K562 (cell line): ENCODE measurements around the gene HYCC2. TPM values are rescaled to one million over a fixed set of nuclear protein-coding genes. Genes with fewer than 3 reads are reported as not detected.

Experiments used
- ATF7 ChIP-seq: fragments of 450-650 bp; IDR thresholded peaks from 2 replicates; pipeline ENCODE4 v1.7.1; 2014; ENCODE audit warnings: mild to moderate bottlenecking, moderate library complexity
- CBFA2T2 ChIP-seq: fragments of 450-650 bp; conservative IDR thresholded peaks from 2 replicates; pipeline ENCODE4 v1.6.1; 2017; ENCODE audit warnings: mild to moderate bottlenecking
- CEBPB ChIP-seq: fragments of 450-650 bp; IDR thresholded peaks from 2 replicates; pipeline ENCODE4 v1.6.1; 2016; ENCODE audit warnings: missing genetic modification characterization, missing compliant biosample characterization
- DMBX1 ChIP-seq: fragments of 250-450 bp; sonication (Bioruptor Pico); IDR thresholded peaks from 2 replicates; pipeline ENCODE4 v1.8.0; 2022; ENCODE audit warnings: inconsistent platforms, mild to moderate bottlenecking, moderate library complexity, borderline replicate concordance
- EP300 ChIP-seq: IDR thresholded peaks from 2 replicates; pipeline ENCODE4 v1.6.1; 2012; ENCODE audit warnings: low read length, improper control_type of control experiment
- GTF2E2 ChIP-seq: fragments of 200-800 bp; sonication (Bioruptor generic); IDR thresholded peaks from 2 replicates; pipeline ENCODE4 v1.6.1; 2016; ENCODE audit warnings: missing genetic modification characterization, missing compliant biosample characterization
- HMBOX1 ChIP-seq: sonication (generic); IDR thresholded peaks from 2 replicates; pipeline ENCODE4 v1.6.1; 2016
- HNRNPLL ChIP-seq: fragments of 200-400 bp; formaldehyde crosslinking; IDR thresholded peaks from 2 replicates; pipeline ENCODE4 v1.6.1; 2017; ENCODE audit warnings: low read length, low read depth, mild to moderate bottlenecking; ENCODE audit not compliant: poor library complexity, severe bottlenecking
- MTA3 ChIP-seq: fragments of 450-650 bp; formaldehyde crosslinking; IDR thresholded peaks from 2 replicates; pipeline ENCODE4 v1.6.1; 2017; ENCODE audit warnings: mild to moderate bottlenecking, borderline replicate concordance
- PBX2 ChIP-seq, 2 experiments: IDR thresholded peaks in 1 of 2; conservative IDR thresholded peaks in 1 of 2; 2 replicates each; pipeline ENCODE4 v1.6.1; 2016; ENCODE audit warnings: low read depth in 2 of 2, mild to moderate bottlenecking in 1 of 2, missing compliant biosample characterization in 1 of 2, missing genetic modification characterization in 1 of 2, moderate library complexity in 1 of 2
- PHF21A ChIP-seq: fragments of 450-650 bp; IDR thresholded peaks from 2 replicates; pipeline ENCODE4 v1.6.1; 2017; ENCODE audit warnings: low read depth, borderline replicate concordance
- RHOXF2B ChIP-seq: fragments of 250-450 bp; sonication (Bioruptor Pico); conservative IDR thresholded peaks from 2 replicates; pipeline ENCODE4 v1.5.1; 2021
- SMARCC2 ChIP-seq: fragments of 450-650 bp; IDR thresholded peaks from 2 replicates; pipeline ENCODE4 v1.6.1; 2017; ENCODE audit warnings: antibody characterized with exemption, moderate library complexity, mild to moderate bottlenecking, low read depth
- STAT5A ChIP-seq: IDR thresholded peaks from 2 replicates; pipeline ENCODE4 v1.6.1; 2012; ENCODE audit warnings: low read length, inconsistent platforms, borderline replicate concordance
- ZNF174 ChIP-seq: fragments of 250-450 bp; sonication (Bioruptor Pico); IDR thresholded peaks from 2 replicates; pipeline ENCODE4 v1.4.0; 2020; ENCODE audit warnings: mild to moderate bottlenecking
- ZNF589 ChIP-seq: fragments of 200-800 bp; sonication (Bioruptor generic); IDR thresholded peaks from 2 replicates; pipeline ENCODE4 v1.6.1; 2016; ENCODE audit warnings: low read depth, missing genetic modification characterization, missing compliant biosample characterization
- ZNF695 ChIP-seq: fragments of 450-650 bp; formaldehyde crosslinking; IDR thresholded peaks from 2 replicates; pipeline ENCODE4 v1.4.0; 2020; ENCODE audit warnings: mild to moderate bottlenecking, moderate library complexity
- ZNF76 ChIP-seq: fragments of 250-450 bp; sonication (Bioruptor Pico); IDR thresholded peaks from 2 replicates; pipeline ENCODE4 v1.4.0; 2020; ENCODE audit warnings: mild to moderate bottlenecking, moderate library complexity, borderline replicate concordance
- polyA plus RNA-seq, 8 experiments: library from polyadenylated mRNA; depleted of rRNA in 4 of 8; stranded (reverse) in 5 of 8; unstranded in 3 of 8; fragments of >200 nt; fragmentation: Nextera tagmentation in 2 of 8; fragmentation: Illumina TruSeq in 1 of 8; extraction: Ambion mirVana in 2 of 8; extraction: Trizol in 1 of 8; gene quantifications; 2 replicates each; pipeline versions ENCODE4 v1.2.1 to v1.2.3, GENCODE V29; 2011 to 2014; ENCODE audit warnings: inconsistent platforms in 1 of 8, missing spikeins in 1 of 8
- total RNA-seq, 7 experiments: library from RNA; depleted of rRNA in 6 of 7; stranded (reverse); fragments of >200 nt in 6 of 7; fragmentation: Illumina TruSeq in 2 of 7; extraction: Trizol in 2 of 7; gene quantifications; 2 replicates each; pipeline versions ENCODE4 v1.2.1 to v1.2.3, GENCODE V29; 2011 to 2021; ENCODE audit warnings: low replicate concordance in 1 of 7
- TF ChIP-seq, protein P1 (sequence below): fragments of 250-450 bp; sonication (Bioruptor Pico); IDR thresholded peaks from 2 replicates; pipeline ENCODE4 v1.5.0; 2021; ENCODE audit warnings: mild to moderate bottlenecking, moderate library complexity

HYCC2 gene
- total and polyA plus RNA-seq, 9 of the 15 experiments (the other 6 are each of a cell fraction or from before 2014, with no cell fraction given), result 5.4 to 20.0 (median 9.8) TPM

DNA sequence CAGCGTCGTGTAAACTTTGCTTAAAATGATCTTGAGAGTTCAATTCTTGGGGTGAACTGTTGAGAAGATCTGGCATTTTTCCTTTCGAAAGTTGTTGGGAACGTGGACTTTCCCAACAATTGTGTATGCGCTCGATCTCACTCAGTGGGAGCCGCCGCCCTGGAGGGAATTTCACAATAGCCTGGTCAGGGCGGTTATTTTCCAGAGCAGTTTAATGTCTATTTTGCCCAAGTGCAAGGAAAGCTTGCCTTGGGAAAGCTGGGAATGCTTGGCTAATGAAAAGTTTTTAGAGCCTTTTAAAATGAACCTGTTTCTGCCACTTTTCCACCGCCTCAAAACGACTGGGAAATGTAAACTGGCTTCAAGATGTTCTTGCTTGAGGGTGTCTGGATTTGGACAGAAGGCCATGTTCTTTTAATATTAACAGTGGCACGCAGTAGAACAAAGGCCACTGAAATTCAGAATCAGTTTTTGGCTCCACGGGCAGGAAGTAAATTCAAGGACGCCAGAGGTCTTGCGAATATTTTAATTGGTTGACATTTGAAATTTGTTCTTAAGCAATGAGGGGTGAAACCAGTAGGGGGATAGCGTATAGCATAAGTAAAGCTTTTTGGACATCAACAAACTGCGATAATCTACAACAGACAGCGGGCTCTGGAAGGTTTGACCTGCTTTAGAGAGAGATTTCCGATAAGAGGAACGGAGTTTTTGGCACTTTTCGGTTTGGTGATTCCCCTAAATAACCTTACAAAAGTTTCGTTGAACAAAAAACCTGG lies 45.7 kb upstream of the HYCC2 start (continued):
- no peak for TF ChIP-seq RHOXF2B (CRISPR knock-in tag)
- 0 out of 2 replicates have a peak, but pooled peaks have one; percentile 14 for TF ChIP-seq ZNF76
- TF ChIP-seq GTF2E2, result peak; percentile 14; the same call in 1 of the 2 replicates
- peak; percentile 43; the same call in 1 of the 2 replicates for TF ChIP-seq HMBOX1
- no peak for TF ChIP-seq ZNF695 (CRISPR knock-in tag)
- no peak for TF ChIP-seq DMBX1
- peak; percentile 31; the same call in 1 of the 2 replicates for TF ChIP-seq STAT5A
- TF ChIP-seq EP300, result peak; percentile 44; the same call in 1 of the 2 replicates
- TF ChIP-seq, protein P1, sequence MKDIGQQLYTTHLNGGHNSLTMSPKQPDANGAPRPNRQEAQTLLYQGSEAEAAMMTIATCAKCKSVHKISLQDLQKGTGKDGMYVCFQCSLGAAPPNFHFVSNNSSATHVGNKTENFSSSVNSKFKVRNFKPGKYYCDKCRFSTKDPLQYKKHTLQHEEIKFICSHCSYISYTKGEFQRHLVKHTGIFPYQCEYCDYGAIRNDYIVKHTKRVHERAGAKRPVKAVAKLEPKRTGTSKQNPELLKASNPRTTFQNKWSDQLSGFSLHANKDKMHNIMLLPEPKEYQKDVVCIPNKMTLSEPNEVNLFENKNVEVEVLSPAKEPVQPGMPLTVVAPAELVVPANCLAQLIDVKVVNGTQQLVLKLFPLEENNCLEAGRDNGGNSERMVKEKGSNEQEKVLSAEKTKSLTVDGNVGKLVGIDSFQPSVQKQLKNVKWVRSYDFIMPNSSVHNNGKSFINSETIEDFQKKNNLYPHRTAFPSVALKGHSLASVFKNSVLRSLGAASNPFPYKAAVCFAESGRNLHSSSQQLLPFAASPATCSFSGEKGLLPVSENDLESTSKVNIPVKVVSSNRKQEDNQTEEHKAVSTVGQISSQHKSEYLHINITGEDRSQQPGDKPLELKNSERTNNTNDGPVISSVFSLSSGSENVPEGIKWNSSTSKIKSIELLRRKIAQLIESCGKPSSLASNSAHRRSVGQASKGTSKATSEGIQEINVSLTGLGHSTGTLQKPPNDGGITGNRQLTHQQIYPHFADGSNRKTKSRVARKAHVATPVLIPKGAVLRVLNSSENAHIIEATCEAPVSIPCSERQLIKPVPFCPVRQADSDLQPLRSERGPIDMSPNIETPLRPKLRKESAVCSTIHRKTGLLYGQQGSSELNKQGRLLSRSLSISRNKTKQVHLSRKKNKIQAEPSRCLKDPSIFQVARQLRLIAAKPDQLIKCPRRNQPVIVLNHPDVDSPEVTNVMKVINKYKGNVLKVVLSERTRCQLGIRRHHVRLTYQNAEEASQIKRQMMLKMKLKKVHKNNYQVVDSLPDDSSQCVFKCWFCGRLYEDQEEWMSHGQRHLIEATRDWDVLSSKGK (CRISPR knock-in tag), result no peak
- TF ChIP-seq CEBPB (tag), result peak; percentile 93
- no peak for TF ChIP-seq PBX2 (CRISPR knock-in tag; IDR thresholded peaks at IDR 0.05; ENCODE audit: low read depth)
- no peak for TF ChIP-seq PBX2 (tag; conservative IDR thresholded peaks at IDR 0.05; ENCODE audit: low read depth)
- TF ChIP-seq ZNF174 (CRISPR knock-in tag), result no peak
- TF ChIP-seq SMARCC2, result no peak
- 0 out of 2 replicates have a peak, but pooled peaks have one; percentile 15 for TF ChIP-seq CBFA2T2
- peak; percentile 28; the same call in 1 of the 2 replicates for TF ChIP-seq ATF7
- TF ChIP-seq MTA3, result no peak
- peak; percentile 41 for TF ChIP-seq HNRNPLL
- TF ChIP-seq ZNF589 (CRISPR knock-in tag), result no peak
- no peak for TF ChIP-seq PHF21A
